OCI-LY7 (cell line): Measurements from ENCODE around the gene GRID1. TPM values are rescaled to one million over a fixed set of nuclear protein-coding genes. Genes with fewer than 3 reads are reported as not detected.

Experiments used
- BruUV-seq: library from RNA; stranded (reverse); fragments of 400-500 nt; replicated peaks from 2 replicates; lab custom pipeline; 2021; lab: Mats Ljungman, UMichigan
- CTCF ChIA-PET: fragments of 300-600 bp; sonication (Branson Sonifier 250); formaldehyde crosslinking; loops from one replicate; lab custom pipeline; 2022; ENCODE audit warnings: antibody characterized with exemption; ENCODE audit not compliant: unreplicated experiment; lab: Charles Lee
- POLR2A ChIA-PET: fragments of 300-600 bp; sonication (Branson Sonifier 250); formaldehyde crosslinking; loops from one replicate; lab custom pipeline; 2022; ENCODE audit warnings: antibody characterized with exemption; lab: Charles Lee
- DNase-seq: peaks from one replicate; pipeline ENCODE4 v3.0.0-alpha.2; 2015; ENCODE audit warnings: low spot score
- H2AFZ ChIP-seq: fragments of 200-600 bp; sonication (generic), shearing (Covaris generic); 2 replicates; pipeline ENCODE4 v1.6.1; 2014; ENCODE audit warnings: mild to moderate bottlenecking, antibody characterized with exemption, low read length, moderate library complexity
- H3K27ac ChIP-seq: fragments of 200-600 bp; sonication (generic); 2 replicates; pipeline ENCODE4 v1.5.1; 2014; ENCODE audit warnings: mixed run types, low read depth, mild to moderate bottlenecking, moderate library complexity, low read length, inconsistent platforms; ENCODE audit not compliant: poor library complexity, severe bottlenecking
- H3K36me3 ChIP-seq: fragments of 200-600 bp; sonication (generic); 2 replicates; pipeline ENCODE4 v1.6.1; 2014; ENCODE audit warnings: mild to moderate bottlenecking, antibody characterized with exemption, low read length, moderate library complexity, mixed read lengths; ENCODE audit not compliant: insufficient read depth
- H3K4me1 ChIP-seq: fragments of 200-600 bp; sonication (generic); 2 replicates; pipeline ENCODE4 v1.5.1; 2014; ENCODE audit warnings: mild to moderate bottlenecking, low read length; ENCODE audit not compliant: insufficient read depth, poor library complexity, severe bottlenecking
- H3K4me2 ChIP-seq: fragments of 200-600 bp; sonication (generic); 2 replicates; pipeline ENCODE4 v1.6.1; 2014; ENCODE audit warnings: mild to moderate bottlenecking, low read length
- H3K4me3 ChIP-seq: fragments of 200-600 bp; sonication (generic); 2 replicates; pipeline ENCODE4 v1.5.1; 2014; ENCODE audit warnings: mild to moderate bottlenecking, low read depth, low read length; ENCODE audit not compliant: poor library complexity, severe bottlenecking
- H3K79me2 ChIP-seq: fragments of 200-600 bp; sonication (generic); 2 replicates; pipeline ENCODE4 v1.6.1; 2016; ENCODE audit warnings: low read depth, mild to moderate bottlenecking, low read length, moderate library complexity, mixed read lengths; ENCODE audit not compliant: insufficient read depth
- H3K9me2 ChIP-seq: fragments of 200-600 bp; sonication (generic); 2 replicates; pipeline ENCODE4 v1.6.1; 2016; ENCODE audit warnings: mild to moderate bottlenecking, low read length, mixed read lengths; ENCODE audit not compliant: insufficient read depth
- H3K9me3 ChIP-seq: fragments of 200-600 bp; sonication (generic); 2 replicates; pipeline ENCODE4 v1.6.1; 2014; ENCODE audit warnings: mild to moderate bottlenecking, mixed run types, low read length, mixed read lengths
- H4K20me1 ChIP-seq: fragments of 200-600 bp; sonication (generic); 2 replicates; pipeline ENCODE4 v1.6.1; 2014; ENCODE audit warnings: mild to moderate bottlenecking, antibody characterized with exemption, low read length, moderate library complexity, mixed read lengths; ENCODE audit not compliant: insufficient read depth
- CTCF ChIP-seq: fragments of 200-600 bp; sonication (generic); conservative IDR thresholded peaks from 2 replicates; pipeline ENCODE4 v1.5.1; 2014; ENCODE audit warnings: mild to moderate bottlenecking, antibody characterized with exemption, low read length, moderate library complexity, mixed read lengths
- EZH2phosphoT487 ChIP-seq: fragments of 200-600 bp; sonication (generic); IDR thresholded peaks from 2 replicates; pipeline ENCODE4 v1.6.1; 2018; ENCODE audit warnings: low read depth, borderline replicate concordance, mild to moderate bottlenecking, mixed run types, antibody characterized with exemption, low read length, moderate library complexity, mixed read lengths
- intact Hi-C: fragments of 100-400 bp; cut with micrococcal nuclease; formaldehyde crosslinking; loops from one replicate; pipeline ENCODE4 v1.10.0; 2022; ENCODE audit not compliant: unreplicated experiment
- total RNA-seq, 2 experiments: library from RNA; depleted of rRNA in 1 of 2; stranded (reverse); fragments of >200 nt in 1 of 2; shearing (Covaris generic) in 1 of 2; gene quantifications; 2 replicates each; pipeline ENCODE4 v1.2.3, GENCODE V29; 2014 to 2022

Gene GRID1
- total RNA-seq, 2 experiments from 2014 or later = 1.6 to 3.7 TPM

- intact Hi-C loops = no loop called here
- POLR2A ChIA-PET = interaction anchor here (0.6 to 0.7 kb wide), 2 partner anchors 9 to 101 kb away, joined by 3 to 8 read pairs; no protein-coding TSS in a partner anchor
- no peaks in the 10 kb centered on the region for H3K79me2 ChIP-seq
- H3K4me1 ChIP-seq = no peaks in the 10 kb centered on the region
- CTCF ChIA-PET = no interaction called here
- no peak overlapping the region for H2AFZ ChIP-seq
- no peak overlapping the region for H3K27ac ChIP-seq
- no peaks in the 10 kb centered on the region for H4K20me1 ChIP-seq
- TF ChIP-seq EZH2phosphoT487 (no peak), CTCF (no peak)
- no peak overlapping the region for H3K4me2 ChIP-seq
- no peaks in the 10 kb centered on the region for H3K9me2 ChIP-seq
- H3K9me3 ChIP-seq = no peaks in the 10 kb centered on the region
- H3K4me3 ChIP-seq = no peak overlapping the region
- H3K36me3 ChIP-seq = no peaks in the 10 kb centered on the region
- no peak for DNase-seq
- no TSS peak for BruUV-seq
Measured at GRCh38 chr10:85832988-85833387, 533.6 kb downstream of the GRID1 start.

- Histone ChIP-seq H2AFZ (no peak overlapping the region), H3K4me1 (no peaks in the 10 kb centered on the region), H3K9me2 (no peaks in the 10 kb centered on the region), H3K9me3 (no peaks in the 10 kb centered on the region), H3K27ac (no peak overlapping the region), H3K79me2 (no peaks in the 10 kb centered on the region), H3K4me3 (no peak overlapping the region), H3K36me3 (no peaks in the 10 kb centered on the region), H4K20me1 (no peaks in the 10 kb centered on the region), H3K4me2 (no peak overlapping the region)
- CTCF ChIA-PET = no interaction called here
- intact Hi-C loops = no loop called here
- POLR2A ChIA-PET = interaction anchor here (0.6 to 1.2 kb wide), 2 partner anchors 17 to 43 kb away, joined by 3 read pairs; no protein-coding TSS in a partner anchor
- no peak for DNase-seq
- no TSS peak for BruUV-seq
- no peak for TF ChIP-seq EZH2phosphoT487
- no peak for TF ChIP-seq CTCF
Measured at GRCh38 chr10:85831422-85831821, 535.2 kb downstream of the GRID1 start.

GRCh38 chr10:85826377-85826776 lies 540.2 kb downstream of the GRID1 start:
- CTCF ChIA-PET = no interaction called here
- H3K9me3 ChIP-seq = no peaks in the 10 kb centered on the region
- intact Hi-C loops = no loop called here
- BruUV-seq = no TSS peak
- TF ChIP-seq EZH2phosphoT487 (no peak), CTCF (no peak)
- POLR2A ChIA-PET = no interaction called here
- no peak overlapping the region for H2AFZ ChIP-seq
- no peaks in the 10 kb centered on the region for H3K9me2 ChIP-seq
- H4K20me1 ChIP-seq = no peaks in the 10 kb centered on the region
- no peak overlapping the region for H3K27ac ChIP-seq
- no peaks in the 10 kb centered on the region for H3K79me2 ChIP-seq
- no peaks in the 10 kb centered on the region for H3K36me3 ChIP-seq
- H3K4me1 ChIP-seq = no peaks in the 10 kb centered on the region
- no peak overlapping the region for H3K4me3 ChIP-seq
- no peak for DNase-seq
- no peak overlapping the region for H3K4me2 ChIP-seq
